WTC11 (cell line): ENCODE measurements around the gene SNX30. TPM values are rescaled to one million over a fixed set of nuclear protein-coding genes. Genes with fewer than 3 reads are reported as not detected.

Experiments
- ATAC-seq: fragments of 200-7000 bp; cut with Tn5 transposase; 2 replicates; pipeline ENCODE4 v1.10.0; 2021; ENCODE audit warnings: mild to moderate bottlenecking, moderate library complexity
- CTCF ChIA-PET: fragments of 300-600 bp; sonication (Branson Sonifier 250); formaldehyde crosslinking; loops from one replicate; lab custom pipeline; 2021; ENCODE audit warnings: antibody characterized with exemption; lab: Charles Lee
- POLR2A ChIA-PET: fragments of 350-600 bp; sonication (Branson Sonifier 250); formaldehyde crosslinking; loops from one replicate; lab custom pipeline; 2021; ENCODE audit warnings: antibody characterized with exemption; lab: Charles Lee
- DNase-seq: peaks from one replicate; pipeline ENCODE4 v3.0.0; 2021; ENCODE audit warnings: low spot score
- H3K27ac Mint-ChIP-seq: 2 replicates; pipeline ENCODE4 v1.8.0; 2021; ENCODE audit warnings: mixed read lengths
- H3K27me3 Mint-ChIP-seq: 2 replicates; pipeline ENCODE4 v1.8.0; 2021; ENCODE audit warnings: low read depth, mild to moderate bottlenecking, moderate library complexity, mixed read lengths
- H3K36me3 Mint-ChIP-seq: 2 replicates; pipeline ENCODE4 v1.8.0; 2021; ENCODE audit warnings: mixed read lengths
- H3K4me1 Mint-ChIP-seq: 2 replicates; pipeline ENCODE4 v1.8.0; 2022; ENCODE audit warnings: mixed read lengths
- H3K4me3 Mint-ChIP-seq: 2 replicates; pipeline ENCODE4 v1.8.0; 2021; ENCODE audit warnings: mild to moderate bottlenecking, moderate library complexity, mixed read lengths
- H3K9me3 Mint-ChIP-seq: 2 replicates; pipeline ENCODE4 v1.8.0; 2021; ENCODE audit warnings: mixed read lengths
- ATF3 ChIP-seq: sonication (generic); formaldehyde crosslinking; conservative IDR thresholded peaks from 2 replicates; pipeline ENCODE4 v1.8.1; 2022; ENCODE audit warnings: mild to moderate bottlenecking, missing genetic modification reagents
- E2F1 ChIP-seq: sonication (generic); formaldehyde crosslinking; IDR thresholded peaks from 2 replicates; pipeline ENCODE4 v1.8.0; 2022; ENCODE audit warnings: mild to moderate bottlenecking, missing genetic modification reagents
- E2F5 ChIP-seq: sonication (generic); formaldehyde crosslinking; IDR thresholded peaks from 2 replicates; pipeline ENCODE4 v1.8.1; 2022; ENCODE audit warnings: mild to moderate bottlenecking, moderate library complexity, missing genetic modification reagents
- ELF4 ChIP-seq: sonication (generic); formaldehyde crosslinking; IDR thresholded peaks from 2 replicates; pipeline ENCODE4 v1.8.1; 2022; ENCODE audit warnings: low read depth, mild to moderate bottlenecking, moderate library complexity, missing genetic modification reagents
- EMX1 ChIP-seq: fragments of 250-450 bp; sonication (Bioruptor Pico); IDR thresholded peaks from 2 replicates; pipeline ENCODE4 v1.8.0; 2021; ENCODE audit warnings: mild to moderate bottlenecking
- ETV6 ChIP-seq: sonication (generic); formaldehyde crosslinking; IDR thresholded peaks from 2 replicates; pipeline ENCODE4 v1.8.1; 2022; ENCODE audit warnings: mild to moderate bottlenecking, missing genetic modification reagents
- FOXK1 ChIP-seq: sonication (generic); formaldehyde crosslinking; IDR thresholded peaks from 2 replicates; pipeline ENCODE4 v1.8.0; 2022; ENCODE audit warnings: mild to moderate bottlenecking, moderate library complexity, missing genetic modification reagents
- GABPB1 ChIP-seq: sonication (generic); formaldehyde crosslinking; IDR thresholded peaks from 2 replicates; pipeline ENCODE4 v1.8.1; 2023; ENCODE audit warnings: mild to moderate bottlenecking, missing genetic modification reagents
- GRHL2 ChIP-seq: fragments of 250-450 bp; sonication (Bioruptor Pico); IDR thresholded peaks from 2 replicates; pipeline ENCODE4 v1.8.0; 2022; ENCODE audit warnings: mild to moderate bottlenecking, moderate library complexity; ENCODE audit not compliant: insufficient replicate concordance, severe bottlenecking
- IRF2 ChIP-seq: sonication (generic); formaldehyde crosslinking; IDR thresholded peaks from 2 replicates; pipeline ENCODE4 v1.8.0; 2022; ENCODE audit warnings: low read depth, missing genetic modification reagents, borderline replicate concordance
- JAZF1 ChIP-seq: fragments of 250-450 bp; sonication (Bioruptor Pico); IDR thresholded peaks from 2 replicates; pipeline ENCODE4 v1.9.0; 2021; ENCODE audit warnings: moderate library complexity, mild to moderate bottlenecking, inconsistent platforms
- MAX ChIP-seq: sonication (generic); formaldehyde crosslinking; IDR thresholded peaks from 2 replicates; pipeline ENCODE4 v1.8.0; 2022; ENCODE audit warnings: mild to moderate bottlenecking, missing genetic modification reagents
- NFYB ChIP-seq: sonication (generic); formaldehyde crosslinking; conservative IDR thresholded peaks from 2 replicates; pipeline ENCODE4 v1.8.0; 2022; ENCODE audit warnings: low read depth, missing genetic modification reagents
- RELA ChIP-seq: sonication (generic); formaldehyde crosslinking; IDR thresholded peaks from 2 replicates; pipeline ENCODE4 v1.8.1; 2022; ENCODE audit warnings: missing genetic modification reagents, mild to moderate bottlenecking, borderline replicate concordance
- SP1 ChIP-seq: sonication (generic); formaldehyde crosslinking; conservative IDR thresholded peaks from 2 replicates; pipeline ENCODE4 v1.8.1; 2022; ENCODE audit warnings: missing genetic modification reagents
- TEAD4 ChIP-seq: sonication (generic); formaldehyde crosslinking; IDR thresholded peaks from 2 replicates; pipeline ENCODE4 v1.8.0; 2022; ENCODE audit warnings: mild to moderate bottlenecking, missing genetic modification reagents
- ZBTB21 ChIP-seq: sonication (generic); formaldehyde crosslinking; IDR thresholded peaks from 2 replicates; pipeline ENCODE4 v1.8.1; 2023; ENCODE audit warnings: mild to moderate bottlenecking, missing genetic modification reagents, borderline replicate concordance
- ZMAT4 ChIP-seq: fragments of 250-450 bp; sonication (Bioruptor Pico); IDR thresholded peaks from 2 replicates; pipeline ENCODE4 v1.9.0; 2021; ENCODE audit warnings: mild to moderate bottlenecking
- ZNF121 ChIP-seq: sonication (generic); formaldehyde crosslinking; IDR thresholded peaks from 2 replicates; pipeline ENCODE4 v1.8.0; 2023; ENCODE audit warnings: missing genetic modification reagents
- ZNF232 ChIP-seq: sonication (generic); formaldehyde crosslinking; IDR thresholded peaks from 2 replicates; pipeline ENCODE4 v1.8.0; 2022; ENCODE audit warnings: mild to moderate bottlenecking, missing genetic modification reagents
- ZNF317 ChIP-seq: sonication (generic); formaldehyde crosslinking; IDR thresholded peaks from 2 replicates; pipeline ENCODE4 v1.8.1; 2023; ENCODE audit warnings: low read depth, mild to moderate bottlenecking, moderate library complexity, missing genetic modification reagents, borderline replicate concordance
- ZNF396 ChIP-seq: fragments of 250-450 bp; sonication (Bioruptor Pico); IDR thresholded peaks from 2 replicates; pipeline ENCODE4 v1.8.0; 2021; ENCODE audit warnings: mild to moderate bottlenecking, moderate library complexity, borderline replicate concordance
- ZNF671 ChIP-seq: fragments of 250-450 bp; sonication (Bioruptor Pico); IDR thresholded peaks from 2 replicates; pipeline ENCODE4 v1.8.0; 2021; ENCODE audit warnings: mild to moderate bottlenecking
- total RNA-seq: library from RNA; stranded (reverse); gene quantifications from 3 replicates; pipeline ENCODE4 v1.2.3, GENCODE V29; 2021
- TF ChIP-seq, protein P1 (sequence below): fragments of 250-450 bp; sonication (Bioruptor Pico); IDR thresholded peaks from 2 replicates; pipeline ENCODE4 v1.9.0; 2021; ENCODE audit warnings: moderate library complexity, mild to moderate bottlenecking, inconsistent platforms, borderline replicate concordance
- TF ChIP-seq, protein P2 (sequence below): sonication (generic); formaldehyde crosslinking; IDR thresholded peaks from 2 replicates; pipeline ENCODE4 v1.8.0; 2022; ENCODE audit warnings: mild to moderate bottlenecking, missing genetic modification reagents
- TF ChIP-seq, protein P3 (sequence below): fragments of 250-450 bp; sonication (Bioruptor Pico); IDR thresholded peaks from 2 replicates; pipeline ENCODE4 v2.1.2; 2022; ENCODE audit warnings: mild to moderate bottlenecking, moderate library complexity

SNX30 gene
- total RNA-seq, 1 experiment from 2014 or later = 13.4 TPM

- H3K27me3 Mint-ChIP-seq = no peaks in the 10 kb centered on the region
- TF ChIP-seq E2F1 (CRISPR knock-in tag) = no peak
- no peak for TF ChIP-seq ELF4 (CRISPR knock-in tag)
- TF ChIP-seq ATF3 (CRISPR knock-in tag) = no peak
- no peak for TF ChIP-seq GRHL2 (CRISPR knock-in tag)
- TF ChIP-seq, protein P1, sequence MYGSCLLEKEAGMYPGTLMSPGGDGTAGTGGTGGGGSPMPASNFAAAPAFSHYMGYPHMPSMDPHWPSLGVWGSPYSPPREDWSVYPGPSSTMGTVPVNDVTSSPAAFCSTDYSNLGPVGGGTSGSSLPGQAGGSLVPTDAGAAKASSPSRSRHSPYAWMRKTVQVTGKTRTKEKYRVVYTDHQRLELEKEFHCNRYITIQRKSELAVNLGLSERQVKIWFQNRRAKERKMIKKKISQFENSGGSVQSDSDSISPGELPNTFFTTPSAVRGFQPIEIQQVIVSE (CRISPR knock-in tag) = no peak
- no peak for TF ChIP-seq NFYB (CRISPR knock-in tag)
- TF ChIP-seq, protein P2, sequence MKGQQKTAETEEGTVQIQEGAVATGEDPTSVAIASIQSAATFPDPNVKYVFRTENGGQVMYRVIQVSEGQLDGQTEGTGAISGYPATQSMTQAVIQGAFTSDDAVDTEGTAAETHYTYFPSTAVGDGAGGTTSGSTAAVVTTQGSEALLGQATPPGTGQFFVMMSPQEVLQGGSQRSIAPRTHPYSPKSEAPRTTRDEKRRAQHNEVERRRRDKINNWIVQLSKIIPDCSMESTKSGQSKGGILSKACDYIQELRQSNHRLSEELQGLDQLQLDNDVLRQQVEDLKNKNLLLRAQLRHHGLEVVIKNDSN (CRISPR knock-in tag) = no peak
- TF ChIP-seq, all 79 proteins: peak for 0
- Mint-ChIP-seq H3K4me1 (peaks cover 9% of the 10 kb centered on the region), H3K4me3 (no peak overlapping the region), H3K36me3 (0 out of 2 replicates have a peak, but pooled peaks cover 2% of the 10 kb centered on the region), H3K9me3 (no peaks in the 10 kb centered on the region), H3K27ac (no peak overlapping the region)
- ChIA-PET POLR2A (no interaction called here), CTCF (no interaction called here)
- DNase-seq = no peak
- no peak for ATAC-seq
Measured at GRCh38 chr9:112881331-112881730, 130.8 kb downstream of the SNX30 start.

DNA sequence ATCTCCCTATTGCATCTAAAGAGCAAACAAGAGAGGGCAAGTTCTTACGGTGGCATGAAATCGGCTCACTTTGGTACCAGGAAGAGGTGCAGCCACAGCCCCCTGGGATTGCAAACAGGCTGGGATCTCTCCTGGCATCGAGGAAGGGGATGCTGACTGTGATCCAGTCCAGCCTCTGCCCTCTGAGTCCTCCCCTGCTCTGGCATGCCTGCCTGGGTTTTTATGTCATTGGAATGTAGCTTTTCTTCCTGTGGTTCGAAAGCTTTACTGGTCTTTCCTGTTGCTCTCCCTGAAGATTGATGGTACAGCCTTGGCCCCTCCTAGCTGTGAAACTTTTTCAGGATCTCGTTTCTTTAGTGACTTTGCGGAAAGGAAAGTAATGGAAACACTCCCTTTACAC is 133.5 kb downstream of the SNX30 start:
- CTCF ChIA-PET = interaction anchor here (0.7 to 2.3 kb wide), 5 partner anchors 19 to 173 kb away, joined by 3 to 13 read pairs (median 4); no protein-coding TSS in a partner anchor
- Mint-ChIP-seq H3K4me1 (peaks cover 9% of the 10 kb centered on the region), H3K9me3 (no peaks in the 10 kb centered on the region), H3K27me3 (peaks cover 1% of the 10 kb centered on the region; the same call in 1 of the 2 replicates), H3K4me3 (no peak overlapping the region), H3K27ac (no peak overlapping the region), H3K36me3 (0 out of 2 replicates have a peak, but pooled peaks cover 2% of the 10 kb centered on the region)
- POLR2A ChIA-PET = no interaction called here
- peak; percentile 38 for ATAC-seq
- DNase-seq = no peak
- TF ChIP-seq ZBTB21 (CRISPR knock-in tag) (no peak), JAZF1 (CRISPR knock-in tag) (no peak), E2F1 (CRISPR knock-in tag) (no peak), ZNF396 (CRISPR knock-in tag) (no peak), ZMAT4 (CRISPR knock-in tag) (no peak), EMX1 (CRISPR knock-in tag) (no peak)
- TF ChIP-seq, all 79 proteins: peak for 0

- ChIA-PET POLR2A (no interaction called here), CTCF (interaction anchor here (0.7 to 2.3 kb wide), 5 partner anchors 18 to 174 kb away, joined by 3 to 13 read pairs (median 4); no protein-coding TSS in a partner anchor)
- DNase-seq (no peak), ATAC-seq (no peak)
- Mint-ChIP-seq H3K27me3 (peaks cover 7% of the 10 kb centered on the region), H3K4me1 (peaks cover 9% of the 10 kb centered on the region), H3K36me3 (0 out of 2 replicates have a peak, but pooled peaks cover 2% of the 10 kb centered on the region), H3K9me3 (no peaks in the 10 kb centered on the region), H3K27ac (no peak overlapping the region), H3K4me3 (no peak overlapping the region)
- TF ChIP-seq E2F5 (CRISPR knock-in tag) (no peak), ZNF671 (CRISPR knock-in tag) (no peak), TEAD4 (CRISPR knock-in tag) (no peak), IRF2 (CRISPR knock-in tag) (no peak), ZNF232 (no peak), ELF4 (CRISPR knock-in tag) (no peak), ZNF121 (CRISPR knock-in tag) (no peak), ZNF317 (CRISPR knock-in tag) (no peak), RELA (CRISPR knock-in tag) (no peak), ETV6 (CRISPR knock-in tag) (no peak), SP1 (CRISPR knock-in tag) (no peak), MAX (CRISPR knock-in tag) (no peak), FOXK1 (CRISPR knock-in tag) (no peak), GABPB1 (CRISPR knock-in tag) (no peak)
- TF ChIP-seq, protein P3, sequence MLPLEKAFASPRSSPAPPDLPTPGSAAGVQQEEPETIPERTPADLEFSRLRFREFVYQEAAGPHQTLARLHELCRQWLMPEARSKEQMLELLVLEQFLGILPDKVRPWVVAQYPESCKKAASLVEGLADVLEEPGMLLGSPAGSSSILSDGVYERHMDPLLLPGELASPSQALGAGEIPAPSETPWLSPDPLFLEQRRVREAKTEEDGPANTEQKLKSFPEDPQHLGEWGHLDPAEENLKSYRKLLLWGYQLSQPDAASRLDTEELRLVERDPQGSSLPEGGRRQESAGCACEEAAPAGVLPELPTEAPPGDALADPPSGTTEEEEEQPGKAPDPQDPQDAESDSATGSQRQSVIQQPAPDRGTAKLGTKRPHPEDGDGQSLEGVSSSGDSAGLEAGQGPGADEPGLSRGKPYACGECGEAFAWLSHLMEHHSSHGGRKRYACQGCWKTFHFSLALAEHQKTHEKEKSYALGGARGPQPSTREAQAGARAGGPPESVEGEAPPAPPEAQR = no peak
Measured at GRCh38 chr9:112884721-112885120, 134.2 kb downstream of the SNX30 start.
